Panc1 (cell line): ENCODE data around the gene MAFB.

Experiments
- POLR2AphosphoS5 ChIP-seq: IDR thresholded peaks from 2 replicates; pipeline ENCODE4 v1.6.1; 2012; ENCODE audit warnings: mild to moderate bottlenecking, low read depth, low read length, moderate library complexity
- REST ChIP-seq, 2 experiments: IDR thresholded peaks; 2 replicates each; pipeline ENCODE4 v1.6.1; 2011 to 2012; ENCODE audit warnings: low read depth in 2 of 2, control low read depth in 1 of 2, low read length in 1 of 2, mild to moderate bottlenecking in 1 of 2, moderate library complexity in 1 of 2; ENCODE audit not compliant: insufficient read depth in 1 of 2
- SIN3A ChIP-seq: IDR thresholded peaks from 2 replicates; pipeline ENCODE4 v1.6.1; 2012; ENCODE audit warnings: low read depth, mild to moderate bottlenecking, low read length, moderate library complexity, borderline replicate concordance; ENCODE audit not compliant: insufficient read depth
- TCF7L2 ChIP-seq: IDR thresholded peaks from 2 replicates; pipeline ENCODE4 v1.6.1; 2011; ENCODE audit warnings: mild to moderate bottlenecking, low read depth, low read length, inconsistent platforms
- TF ChIP-seq, protein P1 (sequence below): fragments of 450-650 bp; IDR thresholded peaks from 2 replicates; pipeline ENCODE4 v1.5.1; 2017; ENCODE audit warnings: mild to moderate bottlenecking

DNA sequence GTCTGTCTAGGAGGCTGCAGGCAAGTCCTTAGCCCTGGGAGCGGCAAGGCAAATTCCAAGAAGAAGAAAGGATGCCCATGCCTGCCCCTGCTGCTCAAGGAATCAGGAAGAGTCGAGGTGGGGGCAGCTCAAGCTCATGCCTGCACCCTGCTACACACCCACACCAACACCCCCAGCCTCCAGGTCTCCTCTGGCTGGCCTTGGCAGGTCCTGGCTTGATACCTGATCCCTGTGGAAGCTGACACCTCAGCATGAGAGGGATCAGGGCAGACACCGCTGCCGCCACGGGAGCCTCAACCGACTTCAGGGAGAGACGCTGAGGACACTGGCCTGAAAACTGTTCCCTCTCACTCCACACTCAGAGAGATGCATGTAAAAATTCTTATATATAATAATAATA is 35.5 kb upstream of the MAFB start:
- TF ChIP-seq, protein P1, sequence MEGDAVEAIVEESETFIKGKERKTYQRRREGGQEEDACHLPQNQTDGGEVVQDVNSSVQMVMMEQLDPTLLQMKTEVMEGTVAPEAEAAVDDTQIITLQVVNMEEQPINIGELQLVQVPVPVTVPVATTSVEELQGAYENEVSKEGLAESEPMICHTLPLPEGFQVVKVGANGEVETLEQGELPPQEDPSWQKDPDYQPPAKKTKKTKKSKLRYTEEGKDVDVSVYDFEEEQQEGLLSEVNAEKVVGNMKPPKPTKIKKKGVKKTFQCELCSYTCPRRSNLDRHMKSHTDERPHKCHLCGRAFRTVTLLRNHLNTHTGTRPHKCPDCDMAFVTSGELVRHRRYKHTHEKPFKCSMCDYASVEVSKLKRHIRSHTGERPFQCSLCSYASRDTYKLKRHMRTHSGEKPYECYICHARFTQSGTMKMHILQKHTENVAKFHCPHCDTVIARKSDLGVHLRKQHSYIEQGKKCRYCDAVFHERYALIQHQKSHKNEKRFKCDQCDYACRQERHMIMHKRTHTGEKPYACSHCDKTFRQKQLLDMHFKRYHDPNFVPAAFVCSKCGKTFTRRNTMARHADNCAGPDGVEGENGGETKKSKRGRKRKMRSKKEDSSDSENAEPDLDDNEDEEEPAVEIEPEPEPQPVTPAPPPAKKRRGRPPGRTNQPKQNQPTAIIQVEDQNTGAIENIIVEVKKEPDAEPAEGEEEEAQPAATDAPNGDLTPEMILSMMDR, result no peak
- no peak for TF ChIP-seq POLR2AphosphoS5
- TF ChIP-seq TCF7L2, result no peak
- no peak for TF ChIP-seq REST (IDR thresholded peaks at IDR 0.05; ENCODE audit: insufficient read depth in 1 of 2, low read depth in 2 of 2, low read length in 1 of 2)
- TF ChIP-seq SIN3A, result no peak
